ENCODE results near the gene NAA40.

NAA40 gene

DNA sequence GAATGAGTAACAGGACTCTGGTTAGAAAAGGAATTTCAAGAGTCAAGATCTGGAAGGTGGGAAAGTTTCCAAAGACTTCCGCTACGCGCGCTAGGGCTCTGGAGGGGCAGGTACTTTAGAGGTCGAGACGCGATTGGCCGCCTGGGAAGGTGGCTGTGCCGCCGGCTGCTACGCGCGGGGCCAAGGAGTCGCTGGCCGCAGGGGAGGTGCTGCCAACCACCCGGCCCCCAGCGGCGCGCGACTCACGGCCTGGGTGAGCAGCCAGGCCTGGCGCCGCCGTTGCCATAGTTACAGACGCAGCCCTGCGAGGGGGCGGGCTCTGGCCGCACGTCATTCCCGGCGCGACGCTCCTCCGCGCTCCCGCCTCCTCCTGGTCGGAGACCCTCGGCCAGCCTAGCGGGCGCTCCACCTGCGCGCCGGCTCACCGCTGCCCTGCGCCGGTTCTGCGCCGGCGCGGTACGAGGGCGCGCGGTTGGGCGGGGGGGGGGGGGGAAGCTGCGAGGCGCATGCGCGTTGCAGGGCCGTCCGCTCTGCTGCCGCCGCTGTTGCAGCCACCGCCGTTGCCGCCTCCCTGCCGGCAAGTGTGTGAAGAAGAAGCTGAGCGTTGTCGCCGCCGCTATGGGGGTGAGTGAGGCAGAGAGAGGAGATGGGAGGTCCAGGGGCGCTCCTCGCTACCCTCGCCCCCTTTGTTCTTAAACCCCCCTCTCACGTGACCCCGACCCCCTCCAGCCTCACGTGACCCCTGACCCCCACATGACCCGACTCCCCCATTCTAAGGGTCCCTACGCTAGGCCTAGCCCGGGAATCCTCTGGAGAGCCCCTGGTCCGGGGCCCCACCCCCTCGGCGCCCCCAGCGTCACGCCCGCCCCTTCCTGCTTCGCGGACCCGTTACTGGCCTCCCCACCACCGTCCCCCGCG, at the start of gene NAA40:
Gene NAA40 (plus strand): TSS at position 524 of the 918 bp plus-strand sequence. CDS start 95 bp downstream, at position 619.
- in situ Hi-C loops (cut with MboI; ENCODE audit: low sequenced_read_pairs) = no loop called here

DNA sequence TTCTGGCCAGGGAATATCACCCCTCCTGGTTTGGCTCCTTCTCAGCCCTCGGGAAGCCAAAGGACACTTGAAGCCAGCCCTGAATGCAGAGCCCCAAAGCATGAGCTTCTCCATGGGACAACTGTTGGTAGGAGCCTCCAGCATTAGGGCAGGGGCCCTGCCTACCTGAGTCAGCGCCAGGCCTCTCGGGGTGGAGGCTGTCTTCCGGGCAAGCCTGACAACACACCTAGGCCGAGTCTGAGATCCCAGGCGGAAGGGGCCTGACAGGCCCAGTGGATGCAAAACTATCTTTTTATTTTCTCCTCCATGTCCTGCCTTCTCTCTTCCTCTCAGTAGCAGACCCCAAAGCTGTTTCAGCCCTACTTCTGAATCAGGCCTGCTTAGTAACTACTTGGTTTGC, 49.5 kb upstream of the NAA40 start:
- in situ Hi-C loops (cut with MboI; ENCODE audit: low sequenced_read_pairs) = no loop called here

DNA sequence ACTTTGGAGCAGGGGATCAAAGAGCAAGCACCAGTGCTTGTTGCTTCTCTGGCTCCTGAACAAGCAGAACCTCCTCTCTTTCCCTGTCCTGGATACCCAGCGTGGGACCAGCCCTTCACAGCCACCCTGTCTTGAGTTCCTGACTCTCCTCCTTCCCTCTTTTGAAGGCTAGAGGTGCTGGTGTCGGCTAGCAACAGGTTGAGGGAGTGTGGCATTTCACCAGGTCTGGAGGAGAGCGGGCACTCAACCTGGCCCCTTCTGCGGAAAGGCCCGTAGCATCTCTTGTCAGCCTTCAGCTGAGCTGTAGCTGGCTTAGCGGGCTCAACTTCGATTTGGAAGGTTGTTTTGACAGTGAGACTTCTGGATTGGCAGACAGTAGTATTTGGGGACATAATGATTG, 48.4 kb upstream of the NAA40 start:
- in situ Hi-C loops (cut with MboI; ENCODE audit: low sequenced_read_pairs) = no loop called here

DNA sequence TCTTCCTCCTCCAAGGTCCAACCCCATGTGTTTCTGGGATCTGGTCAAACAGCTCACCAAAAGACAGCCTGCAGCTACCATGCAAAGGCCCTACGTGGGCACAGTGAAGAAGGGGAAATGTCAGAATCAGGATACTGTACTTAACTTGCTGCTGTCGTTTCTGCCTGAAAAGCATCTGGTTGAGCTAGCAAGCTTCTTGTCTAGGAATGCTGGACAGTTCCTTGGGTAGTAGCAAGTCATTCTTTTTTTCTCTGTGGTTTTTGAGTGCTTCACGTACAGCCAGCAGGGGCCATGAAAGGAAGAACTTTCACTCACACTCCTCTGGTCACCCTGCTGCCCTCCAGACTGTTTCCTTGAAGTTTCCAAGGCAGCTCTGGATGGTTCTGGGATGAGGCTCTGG, 46.6 kb upstream of the NAA40 start:
- in situ Hi-C loops (cut with MboI; ENCODE audit: low sequenced_read_pairs) = no loop called here

DNA sequence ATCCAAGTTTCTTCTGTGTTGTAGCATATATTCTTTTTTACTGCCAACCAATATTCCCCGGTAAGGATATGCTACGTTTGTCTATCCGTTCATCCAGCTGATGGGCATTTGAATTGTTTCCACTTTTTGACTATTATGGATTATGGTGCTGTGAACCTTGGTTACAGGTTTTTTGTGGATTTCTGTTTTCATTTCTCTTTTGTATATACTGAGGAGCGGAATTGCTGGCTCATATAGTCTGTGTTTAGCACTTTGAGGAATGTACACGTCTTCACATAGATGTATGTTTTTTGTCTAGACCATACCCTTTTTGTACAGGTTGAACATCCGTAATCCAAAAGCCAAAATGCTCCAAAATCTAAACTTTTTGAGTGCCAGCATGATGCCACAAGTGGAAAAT, 45.4 kb upstream of the NAA40 start:
- in situ Hi-C loops (cut with MboI; ENCODE audit: low sequenced_read_pairs) = no loop called here

DNA sequence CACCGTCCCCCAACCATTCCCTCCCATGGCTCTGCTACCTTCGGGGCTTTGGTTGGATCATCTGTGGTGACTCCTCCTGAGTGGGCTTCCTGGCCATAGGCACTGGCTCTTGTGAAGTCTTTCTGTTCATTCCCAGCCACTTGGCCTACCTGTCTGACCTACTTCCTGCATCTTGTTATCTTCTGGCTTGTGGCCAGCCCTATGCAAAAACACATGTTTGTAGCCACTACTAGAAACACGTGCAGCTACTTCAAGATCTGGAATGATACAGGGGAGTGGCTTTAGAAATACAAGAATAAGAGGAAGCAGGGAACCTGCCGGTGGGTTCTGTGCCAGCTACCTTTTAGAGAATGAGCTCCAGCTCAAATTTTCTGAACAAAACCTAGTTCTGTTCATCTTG, 42.7 kb upstream of the NAA40 start:
- in situ Hi-C loops (cut with MboI; ENCODE audit: low sequenced_read_pairs) = no loop called here

DNA sequence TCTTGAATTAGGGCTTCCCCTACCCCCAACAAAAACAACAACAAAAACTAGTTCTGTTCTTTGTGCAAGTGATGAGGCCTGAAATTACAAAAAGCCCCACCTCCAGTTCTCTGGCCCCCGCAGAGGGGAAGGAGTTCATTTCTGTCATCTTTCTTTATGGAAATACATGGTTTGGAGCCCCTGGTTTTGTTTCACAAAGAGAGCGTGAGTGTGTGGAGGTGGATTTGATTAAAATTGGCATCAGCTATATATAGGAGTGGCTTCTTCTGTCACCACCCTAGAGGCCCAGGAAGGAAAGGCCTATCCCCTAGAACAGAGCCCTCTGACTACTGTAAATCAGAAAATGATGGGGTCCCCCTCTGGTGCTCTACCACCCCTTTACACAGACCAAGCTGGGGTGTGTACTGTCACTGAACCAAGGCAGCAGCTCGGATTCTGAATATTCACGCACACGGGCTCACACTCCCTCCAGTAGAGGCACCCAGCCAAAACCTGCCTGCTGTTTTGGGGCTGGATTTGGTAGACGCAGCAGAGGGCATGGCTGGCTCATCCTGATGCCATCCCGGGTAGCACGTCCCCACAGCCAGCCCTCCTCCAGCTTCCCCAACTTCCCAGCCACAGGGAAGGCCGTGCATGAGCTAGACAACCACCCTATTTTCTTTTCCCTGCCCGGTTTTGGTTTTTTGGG, 41.2 kb upstream of the NAA40 start:
- in situ Hi-C loops (cut with MboI; ENCODE audit: low sequenced_read_pairs) = no loop called here

DNA sequence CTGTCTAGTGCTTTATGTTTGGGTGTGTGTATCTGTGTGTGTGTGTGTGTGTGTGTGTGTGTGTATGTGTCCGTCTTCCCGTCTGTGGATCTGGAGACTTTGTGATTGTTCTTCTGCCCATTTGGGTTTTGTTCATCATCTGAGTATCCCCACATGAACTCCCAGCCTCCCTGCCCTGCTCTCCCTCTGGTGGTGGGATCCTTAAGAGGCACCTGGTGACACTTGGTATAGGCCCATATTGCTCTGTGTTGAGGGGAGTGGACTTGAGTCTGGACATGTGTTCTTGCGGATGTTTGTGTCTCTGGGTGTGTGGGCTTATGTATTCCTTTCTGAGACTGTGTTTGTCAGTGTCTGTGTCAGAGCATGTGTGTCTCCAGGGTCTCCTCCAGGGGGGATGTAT, 37.1 kb upstream of the NAA40 start:
- in situ Hi-C loops (cut with MboI; ENCODE audit: low sequenced_read_pairs) = no loop called here

DNA sequence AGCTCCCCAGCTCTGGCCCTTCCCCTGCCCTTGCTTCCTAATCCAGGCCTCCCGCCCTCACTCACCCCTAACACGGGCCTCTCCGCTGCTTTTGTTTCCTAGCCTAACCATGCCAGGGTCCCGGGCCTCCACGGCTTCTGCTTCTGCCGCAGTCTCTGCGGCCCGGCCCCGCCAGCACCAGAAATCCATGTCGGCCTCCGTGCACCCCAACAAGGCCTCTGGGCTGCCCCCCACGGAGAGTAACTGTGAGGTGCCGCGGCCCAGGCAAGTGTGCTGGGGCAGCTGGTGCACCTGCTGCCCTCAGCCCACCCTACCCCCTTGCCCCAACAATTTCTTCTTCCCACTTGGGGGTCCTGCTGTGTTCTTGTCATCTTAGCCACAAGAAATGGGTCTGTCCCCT, 34.9 kb upstream of the NAA40 start:
- in situ Hi-C loops (cut with MboI; ENCODE audit: low sequenced_read_pairs) = no loop called here

DNA sequence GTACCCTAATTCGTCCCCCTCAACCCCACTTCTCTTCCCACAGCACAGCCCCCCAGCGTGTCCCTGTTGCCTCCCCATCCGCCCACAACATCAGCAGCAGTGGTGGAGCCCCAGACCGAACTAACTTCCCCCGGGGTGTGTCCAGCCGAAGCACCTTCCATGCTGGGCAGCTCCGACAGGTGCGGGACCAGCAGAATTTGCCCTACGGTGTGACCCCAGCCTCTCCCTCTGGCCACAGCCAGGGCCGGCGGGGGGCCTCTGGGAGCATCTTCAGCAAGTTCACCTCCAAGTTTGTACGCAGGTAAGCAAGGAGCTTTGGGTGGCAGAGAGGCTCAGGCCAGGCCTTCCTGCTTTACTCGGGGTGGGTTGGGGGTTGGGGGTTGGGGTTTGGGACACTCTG, 34.1 kb upstream of the NAA40 start:
- in situ Hi-C loops (cut with MboI; ENCODE audit: low sequenced_read_pairs) = no loop called here

DNA sequence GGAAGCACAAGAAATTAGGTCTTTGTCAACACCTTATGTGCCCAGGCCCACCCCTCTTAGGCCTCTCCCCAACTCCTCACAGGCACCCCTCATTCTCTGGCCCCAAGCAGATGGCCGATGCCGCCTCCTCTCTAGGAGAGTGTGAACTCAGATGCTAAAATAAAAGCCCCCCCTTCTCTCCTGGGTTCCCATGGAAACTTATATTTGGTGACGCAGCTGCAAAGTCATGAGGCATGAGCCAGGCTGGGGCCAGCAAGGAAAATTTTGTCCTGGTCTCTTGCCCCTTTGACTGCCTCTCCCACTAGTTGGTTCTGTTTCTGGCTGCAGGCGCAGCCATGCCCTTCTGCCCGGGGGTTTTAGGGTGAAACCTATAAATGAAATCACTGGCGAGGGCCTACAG, 33.6 kb upstream of the NAA40 start:
- in situ Hi-C loops (cut with MboI; ENCODE audit: low sequenced_read_pairs) = no loop called here

DNA sequence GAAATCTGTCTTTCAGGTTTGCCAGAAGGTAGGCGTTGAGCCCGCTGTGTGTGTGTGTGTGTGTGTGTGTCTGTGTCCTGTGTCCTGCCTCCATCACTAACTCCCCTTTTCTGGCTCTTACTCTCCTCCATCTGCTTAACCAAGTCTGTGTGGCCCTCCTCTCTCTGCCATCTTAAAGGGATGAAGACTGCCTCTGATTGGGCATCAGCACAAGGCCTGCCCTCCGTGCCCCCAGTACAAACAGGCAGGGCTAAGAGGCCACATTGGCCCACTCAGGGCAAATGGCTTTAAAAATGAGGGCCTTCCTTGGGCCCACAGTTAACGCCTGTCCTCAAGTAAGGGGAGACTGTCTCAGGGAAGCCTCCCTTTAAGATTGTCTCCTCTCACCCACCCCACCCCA, 32.7 kb upstream of the NAA40 start:
- in situ Hi-C loops (cut with MboI; ENCODE audit: low sequenced_read_pairs) = no loop called here

DNA sequence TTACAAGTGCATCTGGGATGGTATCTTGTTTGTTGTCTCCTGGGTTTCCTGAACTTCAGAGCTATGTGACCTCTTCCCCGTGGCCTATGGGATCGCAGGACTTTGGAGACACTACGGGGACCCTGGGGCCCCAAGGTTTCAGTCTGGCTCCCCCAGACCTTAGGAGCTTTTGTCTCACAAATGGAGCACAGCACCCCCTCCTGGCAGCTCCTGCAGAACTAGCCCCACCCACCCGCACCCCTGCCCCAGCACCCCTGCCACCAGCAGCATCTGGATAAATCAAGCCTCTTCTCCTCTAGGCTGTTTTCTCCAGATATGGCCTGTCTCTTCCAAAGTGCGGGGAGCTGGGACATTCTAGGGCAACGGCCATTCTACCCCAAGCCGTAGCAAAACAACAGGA, 32.2 kb upstream of the NAA40 start:
- in situ Hi-C loops (cut with MboI; ENCODE audit: low sequenced_read_pairs) = no loop called here

DNA sequence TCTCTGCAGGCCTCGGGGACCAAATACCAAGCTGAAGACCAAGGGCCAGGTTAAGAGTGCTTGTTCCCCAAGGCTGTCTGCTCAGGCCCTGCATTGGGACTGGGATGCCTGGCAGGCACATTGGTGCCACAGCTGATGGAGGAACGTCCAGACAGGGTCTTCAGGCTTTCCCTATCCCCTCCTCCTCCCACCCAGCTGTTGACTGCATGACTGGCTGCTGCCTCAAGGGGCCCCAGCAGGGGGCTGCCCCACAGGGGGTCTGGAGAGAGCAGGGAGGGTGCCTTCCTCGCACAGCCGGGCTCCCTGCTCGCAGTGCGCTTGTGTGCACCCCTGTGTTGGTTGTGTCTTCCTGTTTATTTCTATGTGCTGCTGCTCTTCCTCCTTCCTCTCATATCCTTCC, 31.7 kb upstream of the NAA40 start:
- in situ Hi-C loops (cut with MboI; ENCODE audit: low sequenced_read_pairs) = no loop called here

DNA sequence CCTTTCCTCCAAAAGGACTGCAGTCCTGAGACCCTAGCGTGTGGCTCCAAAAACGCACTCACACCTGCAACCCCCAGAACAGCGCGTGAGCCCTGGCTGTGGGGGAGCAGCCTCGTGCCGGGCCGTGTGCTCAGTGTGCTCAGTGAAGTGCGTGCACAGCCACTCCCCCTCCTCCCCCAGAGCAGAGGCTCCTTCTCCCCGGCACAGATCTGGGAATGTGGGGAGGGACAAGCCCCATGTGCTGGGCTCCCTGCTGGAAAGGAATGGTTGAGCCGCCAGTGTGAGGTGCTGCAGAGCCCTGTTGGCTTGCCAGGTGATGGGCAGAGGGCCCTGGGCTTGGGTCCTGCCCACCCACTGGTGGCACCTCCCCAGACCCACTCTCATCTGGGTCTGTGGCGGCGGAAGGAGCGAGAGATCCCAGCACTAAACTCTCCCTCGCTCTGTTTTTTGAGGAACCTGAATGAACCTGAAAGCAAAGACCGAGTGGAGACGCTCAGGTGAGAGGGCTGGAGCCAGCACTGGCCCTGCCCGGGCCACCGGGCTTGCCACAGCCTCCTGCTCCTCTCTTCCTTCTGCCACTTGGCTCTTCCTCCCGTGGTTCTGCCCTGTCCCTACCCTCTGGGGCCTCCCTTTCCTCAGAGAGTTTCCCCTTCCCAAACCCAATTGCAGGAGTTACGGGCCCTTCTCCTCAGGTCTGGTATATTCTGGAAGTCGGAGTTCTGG, 30.8 kb upstream of the NAA40 start:
- in situ Hi-C loops (cut with MboI; ENCODE audit: low sequenced_read_pairs) = no loop called here

DNA sequence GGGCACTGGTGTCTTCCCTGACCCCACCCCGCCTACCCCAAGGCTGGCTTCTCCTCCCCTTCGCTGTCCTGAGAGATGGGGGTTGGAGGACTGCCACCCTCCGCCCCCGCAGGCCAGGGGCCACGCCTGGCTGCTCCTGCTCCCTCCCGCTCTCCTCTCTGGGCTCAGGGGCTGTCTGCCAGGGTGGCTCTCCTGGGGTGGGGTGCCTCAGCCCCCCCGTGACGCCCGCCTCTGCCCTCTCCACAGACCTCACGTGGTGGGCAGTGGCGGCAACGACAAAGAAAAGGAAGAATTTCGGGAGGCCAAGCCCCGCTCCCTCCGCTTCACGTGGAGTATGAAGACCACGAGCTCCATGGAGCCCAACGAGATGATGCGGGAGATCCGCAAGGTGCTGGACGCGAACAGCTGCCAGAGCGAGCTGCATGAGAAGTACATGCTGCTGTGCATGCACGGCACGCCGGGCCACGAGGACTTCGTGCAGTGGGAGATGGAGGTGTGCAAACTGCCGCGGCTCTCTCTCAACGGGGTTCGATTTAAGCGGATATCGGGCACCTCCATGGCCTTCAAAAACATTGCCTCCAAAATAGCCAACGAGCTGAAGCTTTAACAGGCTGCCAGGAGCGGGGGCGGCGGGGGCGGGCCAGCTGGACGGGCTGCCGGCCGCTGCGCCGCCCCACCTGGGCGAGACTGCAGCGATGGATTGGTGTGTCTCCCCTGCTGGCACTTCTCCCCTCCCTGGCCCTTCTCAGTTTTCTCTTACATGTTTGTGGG, 30.0 kb upstream of the NAA40 start:
- in situ Hi-C loops (cut with MboI; ENCODE audit: low sequenced_read_pairs) = no loop called here

DNA sequence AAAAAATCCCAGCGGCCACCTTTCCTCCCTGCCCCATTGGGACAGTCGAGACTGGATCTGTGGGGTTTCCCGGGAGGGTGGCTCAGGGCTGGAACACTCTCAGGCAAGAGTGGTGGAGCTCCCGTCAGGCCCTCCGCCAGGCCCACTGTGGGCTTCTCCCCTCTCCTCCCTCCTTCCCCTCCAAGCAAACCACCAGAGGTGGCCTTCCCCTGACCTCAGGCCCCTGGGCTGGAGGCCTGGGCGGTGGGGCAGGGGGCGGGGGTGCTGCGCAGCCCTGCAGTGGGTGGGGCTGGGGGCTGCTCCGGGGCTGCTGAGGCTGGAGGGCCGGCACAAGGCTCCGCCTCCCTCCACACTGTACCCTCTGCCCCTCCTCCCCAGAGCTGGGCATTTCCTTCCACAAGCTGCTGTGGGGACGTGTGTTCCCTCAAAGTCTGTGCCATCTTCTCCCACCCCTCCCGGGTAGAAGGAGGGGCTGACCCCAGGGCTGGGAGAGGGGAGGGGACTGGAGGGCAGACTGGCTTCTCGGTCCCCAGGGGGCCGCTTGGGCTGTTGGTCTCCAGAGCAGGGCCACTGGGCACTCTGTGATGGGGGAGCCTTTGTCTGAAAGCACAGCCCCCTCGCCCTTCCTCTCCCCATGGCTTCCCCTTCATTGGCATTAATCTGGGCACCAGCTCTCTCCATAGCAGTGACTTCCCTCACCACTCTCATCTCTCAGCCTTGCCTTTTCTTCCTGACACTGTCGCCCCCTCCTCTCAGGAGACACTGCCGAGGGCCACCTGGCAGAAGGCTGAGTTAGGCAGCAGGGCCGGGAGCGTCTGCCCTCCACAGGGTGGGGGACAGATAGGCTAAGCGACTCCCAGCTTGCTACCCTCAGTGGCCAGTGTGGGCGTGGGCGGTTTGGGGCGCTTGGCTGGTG, 29.0 kb upstream of the NAA40 start:
- in situ Hi-C loops (cut with MboI; ENCODE audit: low sequenced_read_pairs) = no loop called here

DNA sequence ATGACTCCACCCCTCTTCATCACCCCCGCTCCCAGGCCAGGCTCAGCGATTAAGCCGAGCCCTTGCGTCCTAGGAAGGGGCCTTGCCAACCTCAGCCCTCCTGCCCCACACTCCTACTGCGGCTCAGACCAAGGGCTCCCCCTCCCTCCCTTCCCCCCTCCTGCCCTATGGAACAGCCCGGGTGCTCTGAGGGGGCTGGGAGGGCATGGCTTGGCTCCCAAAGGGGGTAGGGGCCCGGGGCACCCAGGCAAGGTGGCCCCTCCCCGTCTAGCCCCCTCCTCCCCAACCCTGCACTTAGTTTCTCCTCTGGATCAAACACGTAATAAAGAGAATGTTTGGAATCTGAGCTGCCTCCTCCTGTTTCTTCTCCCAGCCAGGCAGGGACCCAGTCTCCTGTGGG, 28.1 kb upstream of the NAA40 start:
- in situ Hi-C loops (cut with MboI; ENCODE audit: low sequenced_read_pairs) = no loop called here

DNA sequence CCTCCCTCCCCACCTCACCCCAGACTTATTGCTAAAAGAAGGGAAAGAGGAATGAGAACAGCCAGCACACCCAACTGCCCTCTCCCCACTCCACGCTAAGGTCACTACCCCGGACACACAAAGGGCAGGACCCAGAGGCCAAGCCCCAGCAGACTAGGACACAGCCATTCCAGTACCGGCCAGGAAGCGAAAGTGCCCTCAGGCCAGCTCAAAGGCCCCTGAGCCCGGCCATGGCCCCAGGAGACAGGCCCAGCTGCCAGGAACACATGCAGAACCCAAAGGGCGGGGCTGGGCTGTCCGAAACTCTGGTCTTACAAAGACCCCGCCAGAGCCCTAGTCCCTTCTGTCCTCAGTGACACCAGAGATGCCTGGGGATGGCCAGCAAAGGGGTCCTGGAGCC, 27.4 kb upstream of the NAA40 start:
- in situ Hi-C loops (cut with MboI; ENCODE audit: low sequenced_read_pairs) = no loop called here

DNA sequence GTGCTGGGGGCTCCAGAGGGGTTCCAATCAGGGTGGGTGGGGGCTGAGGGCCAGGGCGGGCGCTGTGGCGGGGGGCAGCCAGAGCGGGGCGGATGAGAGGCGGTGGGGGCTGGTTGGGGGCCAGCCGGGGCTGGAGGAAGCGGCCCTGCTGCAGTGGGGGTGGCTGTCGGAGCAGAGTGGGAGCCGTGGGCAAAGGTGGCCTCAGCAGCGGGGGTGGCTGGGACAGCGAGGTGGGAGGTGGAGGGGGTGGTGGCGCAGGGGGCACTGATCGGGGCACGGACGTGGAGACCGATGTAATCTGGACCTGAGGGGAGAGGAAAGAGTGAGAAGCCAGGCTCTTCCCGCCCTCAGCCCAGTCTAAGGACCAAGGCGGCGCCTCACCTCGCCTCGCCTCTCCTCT, 26.9 kb upstream of the NAA40 start:
- in situ Hi-C loops (cut with MboI; ENCODE audit: low sequenced_read_pairs) = no loop called here
